Activated CD4-positive, CD25-positive, alpha-beta regulatory T cell treated with anti-CD3 and anti-CD28 coated beads, Interleukin-2, amount 50 U/mL, for 24 hours (primary cell): ENCODE results near the gene PREX1.
"Not testable (repeated sequence)": the region's sequence is repeated elsewhere in the genome, so short reads cannot be mapped to it uniquely, and the experiment has no call there.

Experiments
- ATAC-seq, 2 donors: fragments of 150-1000 bp; cut with Tn5 transposase; one replicate each; pipeline ENCODE4 v1.10.0; 2021; ENCODE audit warnings: mild to moderate bottlenecking in 1 of 2, moderate library complexity in 1 of 2

Gene PREX1

GRCh38 chr20:48847498-48848205 lies 19.9 kb upstream of the PREX1 start:
- no peak for ATAC-seq

GRCh38 chr20:48846516-48847492 lies 19.0 kb upstream of the PREX1 start:
- ATAC-seq, result peak; percentile 91 to 95

GRCh38 chr20:48845721-48846306 lies 18.0 kb upstream of the PREX1 start:
- ATAC-seq, result no peak

- peak in 1 of 2 donors; percentile 16 for ATAC-seq
These were observed 17.2 kb upstream of the PREX1 start for GRCh38 chr20:48844996-48845395.

GRCh38 chr20:48843896-48844295 lies 16.1 kb upstream of the PREX1 start:
- not testable (repeated sequence) for ATAC-seq

GRCh38 chr20:48843057-48843806 lies 15.4 kb upstream of the PREX1 start:
- ATAC-seq, result no peak

GRCh38 chr20:48841875-48842529 lies 14.2 kb upstream of the PREX1 start:
- ATAC-seq, result no peak

GRCh38 chr20:48841196-48841874 lies 13.5 kb upstream of the PREX1 start:
- no peak for ATAC-seq

- ATAC-seq, result no peak
These were observed 11.5 kb upstream of the PREX1 start for GRCh38 chr20:48839154-48839917.

- no peak for ATAC-seq
These were observed 9.2 kb upstream of the PREX1 start for GRCh38 chr20:48837014-48837413.

- no peak for ATAC-seq
These were observed 7.6 kb upstream of the PREX1 start for GRCh38 chr20:48835390-48835789.

GRCh38 chr20:48834278-48834677 lies 6.5 kb upstream of the PREX1 start:
- ATAC-seq, result no peak

GRCh38 chr20:48832405-48832730 lies 4.6 kb upstream of the PREX1 start:
- no peak for ATAC-seq

- ATAC-seq, result no peak
These were observed 4.1 kb upstream of the PREX1 start for GRCh38 chr20:48831718-48832404.

- no peak for ATAC-seq
These were observed 3.1 kb upstream of the PREX1 start for GRCh38 chr20:48830826-48831318.

- ATAC-seq, result no peak
These were observed 2.1 kb upstream of the PREX1 start for GRCh38 chr20:48829940-48830339.

GRCh38 chr20:48828734-48829460 lies 1.1 kb upstream of the PREX1 start:
- no peak for ATAC-seq

- peak in 1 of 2 donors; percentile 7 for ATAC-seq
These were observed 672 bp downstream of the PREX1 start for GRCh38 chr20:48826883-48827771.
